ENCODE measurements around the gene MRPS30. TPM values are rescaled to one million over a fixed set of nuclear protein-coding genes. Genes with fewer than 3 reads are reported as not detected.

The MRPS30 gene
- total RNA-seq, 1 donor from 2014 or later = 40.7 TPM

DNA sequence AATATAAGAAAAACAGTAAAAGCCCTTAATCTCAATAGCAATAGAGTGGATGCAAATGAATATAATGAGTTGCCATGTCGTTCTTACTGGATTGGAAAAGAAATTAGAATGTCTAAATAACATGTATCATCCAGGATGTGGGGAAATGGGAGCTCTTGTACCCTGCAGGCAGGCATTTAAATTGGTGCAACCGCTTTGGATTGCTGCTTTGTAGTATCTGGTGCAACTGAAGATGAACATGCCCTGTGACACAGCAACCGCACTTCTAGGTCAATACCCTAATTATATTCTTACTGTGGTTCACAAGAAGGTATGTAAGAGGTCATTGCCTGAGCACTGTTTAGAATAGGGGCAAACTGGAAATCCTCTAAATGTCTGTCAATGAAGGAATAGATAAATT lies 18.9 kb downstream of the MRPS30 start:
- Mint-ChIP-seq H3K9me3 (ENCODE audit: unreplicated experiment) (no peaks in the 10 kb centered on the region), H3K4me3 (ENCODE audit: unreplicated experiment) (no peak overlapping the region), H3K36me3 (ENCODE audit: unreplicated experiment) (no peaks in the 10 kb centered on the region), H3K27me3 (ENCODE audit: unreplicated experiment) (no peaks in the 10 kb centered on the region), H3K4me1 (ENCODE audit: low read depth, unreplicated experiment) (no peaks in the 10 kb centered on the region), H3K27ac (ENCODE audit: unreplicated experiment) (no peak overlapping the region)
- TF ChIP-seq CTCF (IDR thresholded peaks at IDR 0.05; ENCODE audit: partially characterized antibody, unreplicated experiment) = no peak
- no peak for DNase-seq

- TF ChIP-seq CTCF (IDR thresholded peaks at IDR 0.05; ENCODE audit: partially characterized antibody, unreplicated experiment) = no peak
- H3K9me3 Mint-ChIP-seq (ENCODE audit: unreplicated experiment) = no peaks in the 10 kb centered on the region
- no peaks in the 10 kb centered on the region for H3K36me3 Mint-ChIP-seq (ENCODE audit: unreplicated experiment)
- no peaks in the 10 kb centered on the region for H3K27me3 Mint-ChIP-seq (ENCODE audit: unreplicated experiment)
- no peak for DNase-seq
- H3K27ac Mint-ChIP-seq (ENCODE audit: unreplicated experiment) = no peak overlapping the region
- H3K4me3 Mint-ChIP-seq (ENCODE audit: unreplicated experiment) = no peak overlapping the region
- H3K4me1 Mint-ChIP-seq (ENCODE audit: low read depth, unreplicated experiment) = no peaks in the 10 kb centered on the region
These were observed 20.0 kb downstream of the MRPS30 start for GRCh38 chr5:44828719-44829118.

- H3K9me3 Mint-ChIP-seq (ENCODE audit: unreplicated experiment) = no peaks in the 10 kb centered on the region
- no peak for TF ChIP-seq CTCF (IDR thresholded peaks at IDR 0.05; ENCODE audit: partially characterized antibody, unreplicated experiment)
- no peaks in the 10 kb centered on the region for H3K4me1 Mint-ChIP-seq (ENCODE audit: low read depth, unreplicated experiment)
- DNase-seq = no peak
- H3K27me3 Mint-ChIP-seq (ENCODE audit: unreplicated experiment) = no peaks in the 10 kb centered on the region
- no peak overlapping the region for H3K4me3 Mint-ChIP-seq (ENCODE audit: unreplicated experiment)
- H3K27ac Mint-ChIP-seq (ENCODE audit: unreplicated experiment) = no peak overlapping the region
- no peaks in the 10 kb centered on the region for H3K36me3 Mint-ChIP-seq (ENCODE audit: unreplicated experiment)
These were observed 22.2 kb downstream of the MRPS30 start for GRCh38 chr5:44830951-44831350.

DNA sequence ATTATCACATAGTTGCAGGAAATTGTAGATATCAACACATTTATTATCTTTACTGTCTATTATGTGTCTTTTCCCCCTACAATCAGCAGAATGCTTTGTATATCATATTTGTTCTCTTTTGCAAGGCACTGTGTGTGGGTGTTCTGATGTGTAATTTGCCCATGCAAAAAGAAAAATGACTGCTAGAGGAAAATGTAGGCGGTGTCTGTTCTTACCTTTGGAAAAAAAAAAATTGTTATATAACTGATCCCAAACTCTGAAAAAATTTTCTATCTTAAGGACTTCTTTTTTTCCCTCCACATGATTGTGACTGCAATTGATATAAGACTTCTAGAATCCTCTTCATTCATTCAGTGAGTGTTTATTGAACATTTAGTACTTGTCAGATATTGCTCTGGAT lies 24.5 kb downstream of the MRPS30 start:
- Mint-ChIP-seq H3K4me3 (ENCODE audit: unreplicated experiment) (no peak overlapping the region), H3K9me3 (ENCODE audit: unreplicated experiment) (peaks cover under 1% of the 10 kb centered on the region), H3K27me3 (ENCODE audit: unreplicated experiment) (peaks cover 1% of the 10 kb centered on the region), H3K4me1 (ENCODE audit: low read depth, unreplicated experiment) (no peaks in the 10 kb centered on the region), H3K27ac (ENCODE audit: unreplicated experiment) (no peak overlapping the region), H3K36me3 (ENCODE audit: unreplicated experiment) (peaks cover 1% of the 10 kb centered on the region)
- no peak for DNase-seq
- TF ChIP-seq CTCF (IDR thresholded peaks at IDR 0.05; ENCODE audit: partially characterized antibody, unreplicated experiment) = no peak

GRCh38 chr5:44835693-44836092 lies 26.9 kb downstream of the MRPS30 start:
- Mint-ChIP-seq H3K27me3 (ENCODE audit: unreplicated experiment) (peaks cover 3% of the 10 kb centered on the region), H3K4me1 (ENCODE audit: low read depth, unreplicated experiment) (no peaks in the 10 kb centered on the region), H3K9me3 (ENCODE audit: unreplicated experiment) (peaks cover 9% of the 10 kb centered on the region), H3K27ac (ENCODE audit: unreplicated experiment) (no peak overlapping the region), H3K4me3 (ENCODE audit: unreplicated experiment) (no peak overlapping the region), H3K36me3 (ENCODE audit: unreplicated experiment) (peaks cover 8% of the 10 kb centered on the region)
- TF ChIP-seq CTCF (IDR thresholded peaks at IDR 0.05; ENCODE audit: partially characterized antibody, unreplicated experiment) = no peak
- no peak for DNase-seq

Measured in glutamatergic neuron (in vitro differentiated cells).